Cerebellar nuclear complex (tissue), 1 donor: Measurements from ENCODE around the gene BTNL2.
"Not testable (repeated sequence)": the region's sequence is repeated elsewhere in the genome, so short reads cannot be mapped to it uniquely, and the experiment has no call there.

Source experiments
- DNase-seq, 2 experiments: peaks; one replicate each; lab custom pipeline; 2025; lab: John Stamatoyannopoulos, UW

The BTNL2 gene

GRCh38 chr6:32406857-32407256 lies at the start of gene BTNL2:
TSS of gene BTNL2 (minus strand) at chr6:32407181. CDS start at chr6:32407123, 58 bp downstream.
- no peak for DNase-seq

- DNase-seq: no peak
These were observed 42.2 kb upstream of the BTNL2 start for GRCh38 chr6:32449088-32449736.

- DNase-seq: no peak
These were observed 41.0 kb upstream of the BTNL2 start for GRCh38 chr6:32447932-32448331.

- no peak for DNase-seq
These were observed 38.4 kb upstream of the BTNL2 start for GRCh38 chr6:32445321-32445854.

GRCh38 chr6:32444433-32444832 lies 37.5 kb upstream of the BTNL2 start:
- DNase-seq: no peak

- DNase-seq: no peak
These were observed 36.1 kb upstream of the BTNL2 start for GRCh38 chr6:32442977-32443552.

- DNase-seq: no peak
These were observed 35.3 kb upstream of the BTNL2 start for GRCh38 chr6:32442243-32442667.

GRCh38 chr6:32439602-32440214 lies 32.7 kb upstream of the BTNL2 start, which contains the start of gene HLA-DRA:
TSS of gene HLA-DRA (plus strand) at chr6:32439887. CDS start at chr6:32439951, 64 bp downstream.
- DNase-seq: no peak

- DNase-seq: no peak
These were observed 32.2 kb upstream of the BTNL2 start for GRCh38 chr6:32439139-32439538.

- no peak for DNase-seq
These were observed 30.2 kb upstream of the BTNL2 start for GRCh38 chr6:32436995-32437836.

GRCh38 chr6:32436186-32436585 lies 29.2 kb upstream of the BTNL2 start:
- no peak for DNase-seq

- DNase-seq: not testable (repeated sequence)
These were observed 27.0 kb upstream of the BTNL2 start for GRCh38 chr6:32433950-32434349.

GRCh38 chr6:32432050-32432450 lies 25.1 kb upstream of the BTNL2 start:
- no peak for DNase-seq

GRCh38 chr6:32431142-32431541 lies 24.2 kb upstream of the BTNL2 start:
- DNase-seq: no peak

- no peak for DNase-seq
These were observed 23.2 kb upstream of the BTNL2 start for GRCh38 chr6:32430179-32430578.

GRCh38 chr6:32427934-32428474 lies 21.0 kb upstream of the BTNL2 start:
- no peak for DNase-seq

GRCh38 chr6:32427218-32427617 lies 20.2 kb upstream of the BTNL2 start:
- DNase-seq: no peak

GRCh38 chr6:32426338-32426737 lies 19.4 kb upstream of the BTNL2 start:
- DNase-seq: no peak

- no peak for DNase-seq
These were observed 17.8 kb upstream of the BTNL2 start for GRCh38 chr6:32424589-32425300.

- no peak for DNase-seq
These were observed 9.1 kb upstream of the BTNL2 start for GRCh38 chr6:32416036-32416435.

- DNase-seq: no peak
These were observed 8.6 kb upstream of the BTNL2 start for GRCh38 chr6:32415521-32416019.
